Measurements from ENCODE around the gene AMACR. TPM values are rescaled to one million over a fixed set of nuclear protein-coding genes. Genes with fewer than 3 reads are reported as not detected.

Gene AMACR
- total RNA-seq, 1 donor from 2014 or later, result 10.4 TPM

DNA sequence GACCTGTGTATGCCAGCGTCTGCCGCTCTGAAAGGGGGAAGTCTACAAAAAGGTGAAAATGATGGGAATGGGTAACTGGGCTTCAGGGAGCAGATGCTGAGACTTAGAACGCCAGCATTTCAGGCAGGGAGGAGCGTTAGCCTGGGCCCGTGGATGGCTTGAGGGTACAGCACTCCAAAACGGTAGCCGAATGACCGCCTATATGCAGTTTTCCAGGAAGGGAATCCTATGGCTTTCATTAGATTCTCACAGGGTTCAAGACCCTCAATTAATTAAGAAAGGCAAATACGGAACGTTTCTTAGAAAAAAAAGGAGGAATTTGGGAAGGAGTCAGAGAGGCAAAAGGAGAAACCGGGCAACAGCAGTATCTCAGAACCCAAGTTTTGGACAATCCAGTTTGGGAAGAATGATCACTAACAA is 639 bp downstream of the AMACR start:
- DNase-seq (ENCODE audit: low spot score), result no peak

DNA sequence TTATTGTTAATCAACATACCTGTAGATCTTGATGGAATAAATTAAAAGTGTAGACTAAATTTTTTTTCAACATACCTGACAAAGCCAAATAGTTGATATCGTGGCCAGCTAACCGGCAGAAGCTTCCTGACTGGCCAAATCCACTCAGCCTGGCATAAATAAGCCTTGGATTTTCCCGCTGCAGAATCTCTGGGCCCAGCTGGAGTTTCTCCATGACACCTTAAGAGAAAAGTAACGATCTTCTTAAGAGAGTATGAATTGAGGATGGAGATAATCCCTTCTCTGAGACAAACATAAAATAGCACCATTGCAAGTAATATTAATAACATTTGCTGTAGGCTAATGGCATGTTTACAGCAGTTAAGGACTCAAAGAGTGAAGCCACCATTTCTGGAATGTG is 2.2 kb downstream of the AMACR start:
- DNase-seq (ENCODE audit: low spot score), result peak; percentile 24

DNA sequence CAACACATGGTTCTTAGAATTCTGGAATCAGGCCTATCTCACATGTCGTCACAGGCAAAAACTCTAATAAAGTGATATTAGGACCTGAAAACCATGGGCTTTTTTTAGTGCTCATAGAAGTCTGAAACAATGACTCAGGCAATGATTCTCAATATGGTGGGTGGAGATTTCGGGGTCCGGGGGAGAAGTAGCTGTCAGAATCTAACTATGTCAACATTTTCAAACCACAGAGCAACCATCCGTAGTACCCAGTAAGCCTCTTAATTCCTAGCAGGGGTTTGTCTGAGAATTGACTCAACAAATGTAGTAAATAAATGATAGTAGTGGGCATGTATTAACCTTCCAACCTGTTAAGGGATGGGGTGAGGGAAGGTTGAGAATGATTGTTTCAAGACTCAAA is 2.6 kb downstream of the AMACR start:
- peak; percentile 33 for DNase-seq (ENCODE audit: low spot score)

DNA sequence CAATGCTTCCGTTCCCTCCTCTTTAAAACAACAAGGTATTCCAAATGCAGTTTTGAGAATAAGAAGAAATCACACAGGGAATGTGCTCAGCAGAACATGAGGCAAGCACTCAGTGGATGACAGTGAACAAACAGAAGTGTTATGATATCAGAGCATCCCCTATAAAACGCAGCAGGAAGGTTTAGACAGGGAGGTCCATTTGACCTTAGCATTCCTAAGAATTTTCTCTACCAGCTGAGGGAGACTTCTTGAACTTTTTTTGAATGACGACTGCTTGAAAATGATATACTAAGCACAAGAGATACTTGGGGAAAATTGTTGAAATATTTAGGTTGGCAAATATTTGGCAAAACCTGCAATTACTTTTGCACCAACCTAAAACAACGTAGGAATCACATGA is 3.9 kb downstream of the AMACR start:
- no peak for DNase-seq (ENCODE audit: low spot score)

DNA sequence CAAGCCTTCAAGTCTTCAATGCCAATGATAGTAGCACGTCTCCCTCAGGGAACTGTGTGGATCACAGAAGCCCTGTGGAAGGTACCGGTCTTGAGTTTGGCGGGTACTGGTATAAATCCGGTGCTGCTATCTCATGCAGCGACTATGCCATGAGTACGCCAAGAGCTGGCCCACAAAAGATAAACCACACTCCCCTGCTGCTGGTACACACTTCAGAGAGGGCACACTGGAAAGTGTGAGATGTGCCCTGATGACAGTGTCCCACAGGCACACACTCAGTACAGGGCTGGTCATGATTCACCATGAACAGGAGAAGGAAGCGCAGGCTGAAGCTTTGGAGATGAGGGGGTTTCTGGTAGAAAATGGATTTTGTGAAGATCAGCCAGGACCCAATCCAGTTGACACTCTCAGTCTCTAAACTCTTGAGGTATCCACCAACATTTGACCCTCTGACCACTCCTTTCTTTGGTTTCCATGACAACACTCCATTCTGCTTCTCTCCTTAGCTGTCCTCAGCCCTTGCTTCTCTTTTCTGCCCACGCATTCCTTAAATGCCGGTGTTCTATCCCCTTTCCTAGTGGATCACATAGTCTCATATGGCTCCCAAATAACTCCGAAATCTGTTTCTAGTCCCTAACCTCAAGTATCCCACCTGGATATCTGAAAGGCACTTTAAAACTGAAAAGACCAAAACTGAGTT is 5.1 kb downstream of the AMACR start:
- DNase-seq (ENCODE audit: low spot score), result no peak

DNA sequence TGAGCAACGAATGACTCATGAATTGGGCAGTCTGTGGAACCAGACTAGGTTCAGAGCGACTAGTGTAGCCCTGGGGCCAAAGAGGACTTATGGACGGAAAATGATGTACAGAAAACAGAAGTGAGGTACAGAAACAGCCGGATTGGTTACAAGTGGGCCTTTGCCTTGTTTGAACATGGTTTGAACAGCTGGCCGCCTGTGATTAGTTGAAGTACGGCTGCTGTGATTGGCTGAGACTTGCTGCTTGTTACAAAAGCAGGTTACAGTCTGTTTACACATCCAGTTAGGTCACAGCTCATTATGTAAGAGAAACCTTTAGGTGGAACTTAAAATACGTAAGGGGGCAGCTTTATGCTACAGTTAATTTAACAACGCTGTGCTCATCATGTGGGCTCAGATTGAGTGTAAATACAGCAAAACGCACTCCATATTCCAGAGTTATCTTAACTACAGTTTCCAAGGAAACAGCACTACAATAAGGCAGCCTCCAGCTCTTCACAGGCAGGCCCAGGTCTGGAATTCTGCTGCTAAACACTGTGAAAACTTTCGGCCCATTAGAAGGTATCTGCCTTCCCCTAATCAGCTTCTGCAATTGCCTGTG is 6.5 kb downstream of the AMACR start:
- peak; percentile 20 for DNase-seq (ENCODE audit: low spot score)

DNA sequence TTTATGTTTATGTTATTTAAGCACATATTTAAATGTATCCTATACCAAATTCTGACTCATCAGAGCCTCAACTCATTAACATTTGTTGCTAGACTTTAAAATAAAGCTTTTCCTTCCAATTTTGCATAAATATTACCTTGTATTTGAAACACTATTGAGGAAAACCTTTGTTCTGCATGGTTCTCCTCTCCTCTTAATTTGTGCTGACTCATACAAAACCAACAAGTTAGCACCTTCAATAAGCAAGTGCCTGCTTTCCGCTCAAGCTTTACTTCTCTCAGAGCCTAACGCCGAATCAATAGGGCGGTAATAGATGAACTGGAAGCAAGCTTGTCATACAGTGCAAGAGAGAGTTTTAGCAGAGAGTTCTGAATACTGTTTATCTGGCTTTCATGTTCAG is 7.9 kb downstream of the AMACR start:
- DNase-seq (ENCODE audit: low spot score), result no peak

DNA sequence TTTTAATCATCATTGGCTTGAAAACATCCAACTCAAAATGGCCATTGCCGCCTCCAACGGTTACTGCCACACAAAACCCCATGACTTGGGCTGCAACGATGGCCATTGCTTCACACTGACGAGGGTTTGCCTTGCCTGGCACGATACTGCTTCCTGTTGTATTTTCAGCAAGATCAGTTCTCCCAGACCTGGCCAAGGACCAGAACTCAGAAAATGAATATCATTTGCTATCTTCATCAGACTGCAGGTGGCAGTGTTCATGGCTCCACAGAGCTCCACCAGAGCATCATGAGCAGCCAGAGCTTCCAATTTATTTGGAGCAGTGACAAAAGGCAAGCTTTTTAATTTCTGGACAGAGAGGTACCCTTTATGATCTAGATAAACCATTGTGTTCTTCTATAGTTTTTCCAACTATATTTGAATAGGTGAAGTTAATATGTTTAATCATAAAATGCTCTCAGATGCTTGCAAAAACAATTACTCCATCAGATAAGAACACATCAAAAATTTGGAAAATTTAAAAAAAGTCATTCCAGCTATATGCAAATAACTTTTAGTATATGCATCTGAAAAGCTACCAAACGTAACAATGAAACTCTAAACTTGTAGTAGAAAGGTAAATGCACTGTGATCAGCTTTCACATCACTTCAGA is 10.4 kb downstream of the AMACR start:
- peak; percentile 88 for DNase-seq (ENCODE audit: low spot score)

DNA sequence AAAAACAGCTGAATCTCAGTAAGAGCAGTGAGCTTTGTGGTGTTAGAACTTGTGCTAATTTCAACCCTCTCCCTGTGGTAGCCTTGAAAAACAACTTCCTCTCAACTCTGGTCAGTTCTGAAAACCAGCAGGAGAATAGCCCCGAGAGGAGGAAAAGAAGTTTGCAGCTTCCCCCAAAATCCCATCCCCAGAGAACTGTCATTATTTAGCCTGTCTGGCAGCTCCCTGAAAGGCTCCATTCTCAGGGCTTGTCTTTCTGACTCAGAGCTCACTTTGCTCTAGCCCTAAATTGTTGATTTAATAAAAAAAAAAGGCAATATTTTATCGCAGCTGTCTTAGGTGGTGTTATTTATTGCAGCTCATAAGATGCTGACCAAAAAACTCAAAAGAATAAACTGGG is 12.0 kb downstream of the AMACR start:
- DNase-seq (ENCODE audit: low spot score), result peak; percentile 29

DNA sequence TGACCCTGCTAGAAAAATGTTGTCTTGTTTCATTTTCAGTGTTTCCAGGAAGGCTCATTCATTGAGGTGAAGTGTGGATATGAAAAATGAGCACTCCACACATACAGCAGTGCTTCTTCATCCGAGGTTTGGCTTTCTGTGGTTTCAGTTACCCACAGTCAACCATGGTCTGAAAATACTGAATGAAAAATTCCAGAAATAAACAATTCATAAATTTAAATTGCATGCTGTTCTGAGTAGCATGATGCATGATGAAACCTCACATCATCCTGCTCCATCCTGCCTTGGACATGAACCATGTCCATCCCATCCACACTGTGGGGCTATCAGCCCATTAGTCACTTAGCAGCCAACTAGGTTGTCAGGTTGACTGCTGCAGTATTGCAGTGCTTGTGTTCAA is 13.0 kb downstream of the AMACR start:
- DNase-seq (ENCODE audit: low spot score), result no peak

DNA sequence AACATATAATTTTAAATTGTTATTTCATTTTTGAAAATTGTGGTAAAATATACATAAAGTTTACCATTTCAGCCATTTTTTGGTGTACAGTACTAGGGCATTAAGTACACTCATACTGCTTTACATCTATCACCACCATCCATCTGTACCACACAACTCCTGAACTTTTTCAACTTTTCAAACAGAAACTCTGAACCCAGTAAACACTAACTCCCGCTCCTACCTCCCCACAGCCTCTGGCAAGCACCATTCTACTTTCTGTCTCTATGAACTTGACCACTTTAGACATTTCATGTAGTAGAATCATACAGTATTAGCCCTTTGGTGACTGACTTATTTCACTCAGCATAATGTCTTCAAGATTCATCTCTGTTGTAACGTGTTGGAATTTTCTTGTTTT is 15.0 kb downstream of the AMACR start:
- no peak for DNase-seq (ENCODE audit: low spot score)

DNA sequence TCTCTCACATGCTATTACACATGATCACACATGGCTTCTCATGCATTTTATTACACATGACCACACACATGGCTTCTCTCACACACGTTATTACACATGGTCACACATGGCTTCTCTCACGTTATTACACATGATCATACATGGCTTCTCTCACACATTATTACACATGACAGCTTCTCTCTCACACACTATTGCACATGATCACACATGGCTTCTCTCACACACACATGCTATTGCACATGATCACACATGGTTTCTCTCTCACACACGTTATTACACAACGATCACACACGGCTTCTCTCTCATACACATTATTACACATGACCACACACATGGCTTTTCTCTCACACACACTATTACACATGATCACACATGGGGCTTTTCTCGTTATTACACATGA is 22.4 kb downstream of the AMACR start:
- DNase-seq (ENCODE audit: low spot score), result no peak

DNA sequence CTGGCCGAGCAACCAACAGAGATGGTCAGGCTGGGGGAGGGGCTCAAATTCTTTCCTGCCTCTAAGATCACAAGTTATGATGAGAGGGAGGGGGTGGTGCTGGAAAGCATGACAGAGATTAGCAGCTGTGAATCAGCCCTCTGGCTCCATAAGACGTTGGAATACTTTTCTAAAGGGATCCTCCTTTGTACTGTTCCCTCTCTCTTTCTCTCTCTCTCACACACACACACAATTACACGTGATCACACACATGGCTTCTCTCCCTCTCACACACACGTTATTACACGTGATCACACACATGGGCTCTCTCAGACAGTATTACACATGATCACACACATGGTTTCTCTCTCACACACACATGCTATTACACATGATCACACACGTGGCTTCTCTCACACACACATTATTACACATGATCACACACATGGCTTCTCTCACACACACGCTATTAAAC is 23.2 kb downstream of the AMACR start, which contains the start of gene SLC45A2:
Gene SLC45A2, minus strand, starts transcription at position 23 of the 454 bp plus-strand sequence. CDS start 110 bp downstream, outside the sequence.
- DNase-seq (ENCODE audit: low spot score), result no peak

DNA sequence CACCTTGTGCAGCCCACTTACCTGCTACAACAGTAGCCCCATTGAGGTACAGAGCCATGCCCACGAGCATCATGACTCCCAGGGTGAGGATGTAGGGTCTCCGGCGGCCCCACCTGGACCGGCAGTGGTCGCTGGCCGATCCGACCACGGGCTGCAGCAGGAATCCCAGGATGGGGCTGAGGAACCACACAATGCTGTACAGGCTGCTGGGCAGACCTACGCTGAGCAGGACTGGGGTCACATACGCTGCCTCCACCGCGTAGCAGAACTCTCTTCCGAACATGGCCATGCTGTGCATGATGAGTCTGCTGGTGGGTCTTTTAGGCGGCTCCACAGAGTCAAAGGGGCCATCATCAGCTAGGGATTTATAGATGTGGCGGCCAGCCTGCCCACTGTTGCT is 23.7 kb downstream of the AMACR start:
- no peak for DNase-seq (ENCODE audit: low spot score)

DNA sequence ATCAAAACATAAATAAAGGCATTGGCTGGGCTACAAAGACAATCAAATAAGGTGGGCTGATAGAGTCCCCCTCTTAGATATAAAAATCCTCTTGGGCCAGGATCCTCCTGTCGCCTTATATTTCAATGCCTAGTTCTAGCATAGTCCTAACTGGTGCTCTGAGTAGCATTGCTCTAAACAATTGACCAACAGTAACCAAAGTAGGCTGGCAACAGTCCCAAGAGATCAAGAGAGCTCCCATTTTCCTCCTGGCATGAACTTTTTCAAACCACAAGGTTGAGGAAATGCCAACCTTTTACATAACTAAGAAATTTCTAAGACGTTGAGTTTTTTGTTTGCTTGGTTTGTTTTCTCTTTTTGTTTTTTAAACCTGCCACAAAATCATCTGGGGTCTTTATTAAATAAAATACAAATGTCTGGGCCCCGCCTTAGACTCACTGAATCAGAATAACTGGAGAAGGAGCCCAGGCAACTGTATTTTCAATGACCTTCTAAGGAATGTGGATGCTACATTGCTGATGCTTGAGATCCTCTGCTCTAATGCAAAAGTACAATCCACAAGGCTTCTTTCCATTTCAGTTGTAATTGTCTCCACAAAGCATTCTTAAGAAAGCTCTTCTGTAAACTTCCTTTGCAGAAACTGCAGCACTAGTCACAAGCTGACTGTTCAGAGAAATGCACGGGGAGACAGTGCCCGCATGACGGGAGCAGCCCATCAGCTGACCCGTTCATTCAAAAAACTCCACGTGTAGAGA is 26.3 kb downstream of the AMACR start:
- no peak for DNase-seq (ENCODE audit: low spot score)

DNA sequence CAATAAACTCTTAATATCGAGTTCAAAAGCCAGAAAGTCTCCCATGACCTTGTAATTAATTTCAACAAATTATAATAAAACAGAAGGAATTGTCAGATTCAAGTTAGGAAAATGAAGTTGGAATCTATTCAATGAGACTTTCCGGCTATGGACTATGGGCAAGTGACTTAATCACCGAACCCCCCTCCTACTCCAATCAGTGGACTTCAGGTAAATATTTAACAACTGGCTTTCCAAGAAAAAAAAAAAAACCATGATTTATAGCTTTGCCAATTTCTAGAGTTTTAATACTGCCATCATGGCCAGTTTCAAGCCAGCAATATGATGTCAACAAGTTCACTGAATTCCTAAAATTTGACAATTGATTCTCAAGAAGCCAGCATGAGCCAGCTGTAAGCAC is 27.8 kb downstream of the AMACR start:
- no peak for DNase-seq (ENCODE audit: low spot score)

DNA sequence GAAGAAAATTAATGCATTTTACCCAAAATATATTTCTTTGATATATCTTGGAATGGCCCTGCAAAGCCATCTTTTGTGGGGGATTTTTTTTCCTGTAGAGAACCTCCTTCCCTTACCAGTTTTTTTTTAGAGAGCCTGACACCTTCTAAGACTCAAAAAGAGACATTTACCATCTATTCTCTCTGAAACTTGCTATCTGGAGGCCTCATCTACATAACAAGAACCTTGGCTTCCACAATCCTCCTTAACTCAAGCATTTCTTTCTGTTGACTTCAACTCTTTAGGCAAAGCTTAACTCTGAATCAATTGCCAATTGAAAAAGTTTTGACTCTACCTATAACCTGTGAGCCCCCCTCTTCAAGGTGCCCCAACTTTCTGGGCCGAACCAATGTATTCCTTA is 29.5 kb downstream of the AMACR start:
- DNase-seq (ENCODE audit: low spot score), result no peak

DNA sequence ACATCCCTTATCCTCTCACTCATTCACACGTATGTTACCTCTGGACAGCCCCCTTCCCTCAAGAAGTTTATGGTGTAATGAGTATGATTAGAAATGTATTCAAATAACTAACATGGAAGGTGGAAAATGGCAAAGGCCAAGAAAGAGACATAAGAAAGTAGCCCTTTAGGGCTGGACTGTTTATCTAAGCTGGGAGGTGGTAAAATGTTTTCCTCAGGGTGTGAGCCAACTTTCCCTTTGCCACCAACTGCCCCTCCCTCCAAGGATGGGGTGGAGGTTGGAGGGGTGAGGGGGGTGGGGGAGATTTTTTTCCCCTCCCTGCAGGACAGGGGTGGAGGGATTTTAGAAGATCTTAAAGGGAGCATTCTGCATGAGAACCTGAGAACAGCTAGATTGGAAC is 31.5 kb downstream of the AMACR start:
- no peak for DNase-seq (ENCODE audit: low spot score)

DNA sequence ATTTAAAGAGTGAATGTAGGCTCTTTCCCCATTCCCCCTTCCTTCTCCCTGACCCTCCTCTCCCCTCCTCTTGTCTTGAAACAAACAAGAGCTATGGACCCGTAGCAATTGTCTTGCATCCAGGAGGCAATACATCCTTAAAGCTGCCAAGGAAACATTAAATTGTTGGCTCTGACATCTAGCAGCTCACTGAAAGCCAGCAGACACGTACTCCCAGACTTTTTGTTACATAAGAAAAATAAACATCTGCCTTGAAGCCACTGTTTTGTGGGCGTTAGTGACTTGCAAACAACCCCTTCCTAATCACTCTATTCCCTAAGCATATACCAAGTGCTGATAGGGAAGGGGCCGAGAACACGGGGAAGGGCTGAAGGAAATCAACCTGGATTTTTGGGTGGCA is 32.0 kb downstream of the AMACR start:
- DNase-seq (ENCODE audit: low spot score), result peak; percentile 63

DNA sequence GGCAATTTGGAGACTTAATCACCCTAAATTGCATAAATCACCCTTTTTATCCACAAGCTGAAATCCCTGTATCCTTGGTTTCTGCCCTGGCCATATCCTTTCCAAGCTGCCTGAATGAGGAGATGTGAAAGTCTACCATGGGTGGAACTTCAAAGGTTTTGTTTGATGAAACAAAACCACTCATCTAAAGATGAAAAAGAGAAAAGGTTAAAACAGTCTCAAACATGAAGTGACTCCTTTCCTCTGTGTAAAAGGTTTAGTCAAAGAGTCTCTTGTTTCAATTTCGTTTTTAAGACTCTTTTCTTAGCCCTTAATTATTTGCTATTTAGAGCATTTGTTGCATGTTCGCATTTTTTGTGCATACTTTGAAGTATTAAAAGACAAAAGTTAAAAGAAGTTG is 34.6 kb downstream of the AMACR start:
- DNase-seq (ENCODE audit: low spot score), result no peak

DNA sequence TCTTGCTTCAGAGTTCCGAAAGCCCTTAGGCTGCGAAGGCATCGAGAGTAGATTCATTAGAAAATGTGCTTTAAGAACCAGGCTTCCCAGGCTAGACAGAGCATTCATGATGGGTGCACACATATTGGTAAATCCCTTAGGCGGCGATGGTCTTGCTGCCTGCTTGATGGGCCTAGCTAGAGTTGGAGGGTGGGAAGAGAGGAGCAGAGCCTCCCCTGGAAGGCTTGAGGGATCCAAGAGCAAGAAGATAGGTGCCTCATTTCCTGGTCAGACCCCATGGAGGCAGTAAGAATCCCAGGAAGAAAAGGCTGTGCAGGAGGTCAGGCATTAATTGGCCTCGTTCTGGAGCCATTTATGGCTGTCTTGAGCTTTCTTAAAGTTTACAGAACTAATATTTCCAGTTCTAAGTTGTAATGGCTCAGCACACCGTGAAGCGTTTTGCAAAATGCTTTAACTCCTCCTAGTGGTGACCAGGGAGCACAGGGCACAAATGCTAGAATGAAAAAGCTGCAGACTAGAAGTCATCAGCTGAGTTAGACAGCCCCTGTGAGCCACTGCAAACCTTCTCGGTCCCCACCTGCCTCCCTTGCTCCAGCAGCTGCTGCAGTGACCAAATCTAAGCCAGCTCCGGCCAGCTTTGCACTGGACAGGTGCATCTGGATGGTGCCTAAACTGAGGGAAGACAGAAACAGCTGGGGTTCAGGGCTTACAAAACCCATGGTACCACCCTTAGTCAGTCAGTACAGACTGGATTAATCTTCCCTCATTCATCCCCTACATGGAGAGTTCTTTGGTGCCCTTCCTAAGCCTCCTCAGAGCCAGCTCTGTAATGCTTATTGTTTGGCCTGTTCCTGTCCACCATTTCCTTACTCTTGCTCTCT is 38.0 kb downstream of the AMACR start:
- DNase-seq (ENCODE audit: low spot score), result peak; percentile 56

Data from umbilical cord (tissue), 2 donors.